K562 (cell line): Measurements from ENCODE around the gene RPAP2. TPM values are rescaled to one million over a fixed set of nuclear protein-coding genes. Genes with fewer than 3 reads are reported as not detected.

Source experiments
- ATAC-seq: fragments of 200-7000 bp; cut with Tn5 transposase; 3 replicates; pipeline ENCODE4 v1.9.1; 2020; ENCODE audit warnings: moderate library complexity
- BruUV-seq: library from RNA; stranded (reverse); fragments of 400-500 nt; replicated peaks from 2 replicates; lab custom pipeline; 2021; lab: Mats Ljungman, UMichigan
- CTCF ChIA-PET: fragments of 300-600 bp; formaldehyde crosslinking; extraction: SDS; loops from one replicate; lab custom pipeline; 2021; ENCODE audit warnings: low intra/inter-chr PET ratio; lab: Yijun Ruan, JAX
- POLR2A ChIA-PET: fragments of 300-600, 350-650 bp; sonication (Branson Sonifier 250); formaldehyde crosslinking; extraction: SDS; loops from one replicate; lab custom pipeline; 2021; ENCODE audit warnings: antibody characterized with exemption, inconsistent platforms; lab: Yijun Ruan, JAX
- DNase-seq, 4 experiments: peaks; one replicate each; pipeline versions ENCODE4 v3.0.0 to v3.0.0-alpha.2; 2011 to 2018; ENCODE audit warnings: low spot score in 3 of 4, mixed read lengths in 3 of 4; ENCODE audit errors: extremely low read depth in 1 of 4
- FAIRE-seq: peaks from 2 replicates; lab custom pipeline; 2011; peaks lifted over from hg19 to GRCh38; lab: Jason Lieb, UNC
- H2AFZ ChIP-seq: 2 replicates; pipeline ENCODE4 v1.6.0; 2011; ENCODE audit warnings: low read depth, low read length, control low read depth, inconsistent platforms
- H3K27ac ChIP-seq: fragments of 200-600 bp; 3 replicates; pipeline ENCODE4 v1.8.0; 2011; ENCODE audit warnings: low read depth, mild to moderate bottlenecking, control low read depth, inconsistent platforms, low read length, moderate library complexity, mixed read lengths; ENCODE audit errors: extremely low read depth
- H3K27me3 ChIP-seq, 2 experiments: fragments of 300-600 bp in 1 of 2; 2 replicates in 1 of 2; 3 replicates in 1 of 2; pipeline versions ENCODE4 v1.6.0 to v1.8.0; 2011; ENCODE audit warnings: inconsistent platforms in 2 of 2, low read length in 2 of 2, mild to moderate bottlenecking in 1 of 2, mixed read lengths in 1 of 2, moderate library complexity in 1 of 2; ENCODE audit not compliant: control insufficient read depth in 2 of 2, insufficient read depth in 2 of 2
- H3K36me3 ChIP-seq: fragments of 300-600 bp; 3 replicates; pipeline ENCODE4 v1.8.0; 2011; ENCODE audit warnings: mild to moderate bottlenecking, low read length, inconsistent platforms; ENCODE audit not compliant: control insufficient read depth, insufficient read depth
- H3K4me1 ChIP-seq, 2 experiments: fragments of 200-600 bp in 1 of 2; replicated peaks in 1 of 2; 2 replicates in 1 of 2; 3 replicates in 1 of 2; pipeline versions ENCODE4 v1.5.1 to v1.8.0; 2011; ENCODE audit warnings: inconsistent platforms in 2 of 2, low read length in 2 of 2, mild to moderate bottlenecking in 1 of 2, mixed read lengths in 1 of 2, moderate library complexity in 1 of 2; ENCODE audit not compliant: control insufficient read depth in 2 of 2, insufficient read depth in 2 of 2
- H3K4me2 ChIP-seq: 2 replicates; pipeline ENCODE4 v1.6.1; 2011; ENCODE audit warnings: low read length, control low read depth, inconsistent platforms, mixed read lengths; ENCODE audit not compliant: insufficient read depth
- H3K4me3 ChIP-seq: fragments of 200-600 bp; sonication (generic), shearing (Covaris generic); 2 replicates; pipeline ENCODE4 v1.5.1; 2016; ENCODE audit warnings: control low read depth, inconsistent platforms
- H3K79me2 ChIP-seq: fragments of 200-600 bp; 3 replicates; pipeline ENCODE4 v1.8.0; 2011; ENCODE audit warnings: low read length, inconsistent platforms; ENCODE audit not compliant: control insufficient read depth, insufficient read depth
- H3K9ac ChIP-seq, 2 experiments: 2 replicates each; pipeline versions ENCODE4 v1.6.0 to v1.6.1; 2011; ENCODE audit warnings: low read depth in 2 of 2, low read length in 2 of 2, control low read depth in 1 of 2, inconsistent platforms in 1 of 2, mild to moderate bottlenecking in 1 of 2, mixed read lengths in 1 of 2; ENCODE audit not compliant: insufficient read depth in 1 of 2
- H3K9me1 ChIP-seq: one replicate; pipeline ENCODE4 v1.6.0; 2011; ENCODE audit warnings: inconsistent platforms, mild to moderate bottlenecking, low read length, moderate library complexity; ENCODE audit not compliant: control insufficient read depth, insufficient read depth
- H3K9me3 ChIP-seq: replicated peaks from 2 replicates; pipeline ENCODE4 v1.5.1; 2011; ENCODE audit warnings: low read depth, low read length, inconsistent platforms; ENCODE audit not compliant: control insufficient read depth, insufficient read depth
- H4K20me1 ChIP-seq: replicated peaks from 2 replicates; pipeline ENCODE4 v1.6.1; 2011; ENCODE audit warnings: low read length, inconsistent platforms, mixed read lengths; ENCODE audit not compliant: control insufficient read depth, insufficient read depth
- FOSL1 ChIP-seq: fragments of 200-800 bp; sonication (Bioruptor generic); conservative IDR thresholded peaks from 2 replicates; pipeline ENCODE4 v1.6.1; 2016; ENCODE audit warnings: missing genetic modification characterization, missing compliant biosample characterization
- SIN3A ChIP-seq, 2 experiments: fragments of 150-350 bp in 1 of 2; IDR thresholded peaks; 2 replicates each; pipeline ENCODE4 v1.6.1; 2011 to 2016; ENCODE audit warnings: borderline replicate concordance in 2 of 2, low read depth in 2 of 2, low read length in 2 of 2, mild to moderate bottlenecking in 2 of 2, moderate library complexity in 2 of 2; ENCODE audit not compliant: control insufficient read depth in 1 of 2
- SMAD3 ChIP-seq: fragments of 450-650 bp; formaldehyde crosslinking; conservative IDR thresholded peaks from 2 replicates; pipeline ENCODE4 v1.4.0; 2020; ENCODE audit warnings: mild to moderate bottlenecking
- SRSF3 ChIP-seq: fragments of 200-400 bp; formaldehyde crosslinking; IDR thresholded peaks from 2 replicates; pipeline ENCODE4 v1.6.1; 2016; ENCODE audit warnings: mild to moderate bottlenecking, low read length, moderate library complexity; ENCODE audit not compliant: insufficient read depth
- STAT5A ChIP-seq: IDR thresholded peaks from 2 replicates; pipeline ENCODE4 v1.6.1; 2012; ENCODE audit warnings: low read length, inconsistent platforms, borderline replicate concordance
- ZC3H8 ChIP-seq: fragments of 450-650 bp; IDR thresholded peaks from 2 replicates; pipeline ENCODE4 v1.6.1; 2017
- ZNF133 ChIP-seq: fragments of 250-450 bp; sonication (Bioruptor Pico); IDR thresholded peaks from 2 replicates; pipeline ENCODE4 v1.4.0; 2020; ENCODE audit warnings: mild to moderate bottlenecking
- ZNF232 ChIP-seq: sonication (generic); formaldehyde crosslinking; IDR thresholded peaks from 2 replicates; pipeline ENCODE4 v1.8.0; 2022; ENCODE audit warnings: mild to moderate bottlenecking, missing genetic modification reagents
- ZNF408 ChIP-seq: fragments of 250-450 bp; sonication (Bioruptor Pico); IDR thresholded peaks from 2 replicates; pipeline ENCODE4 v1.4.0; 2020; ENCODE audit warnings: low read depth, mild to moderate bottlenecking, moderate library complexity
- ZNF57 ChIP-seq: fragments of 450-650 bp; formaldehyde crosslinking; IDR thresholded peaks from 2 replicates; pipeline ENCODE4 v1.4.0; 2020; ENCODE audit warnings: mild to moderate bottlenecking, moderate library complexity
- in situ Hi-C: fragments of 300-500 bp; cut with MboI; formaldehyde crosslinking; loops from 4 replicates; pipeline ENCODE4 v1.15.0; 2018; ENCODE audit warnings: inconsistent platforms, mixed read lengths
- intact Hi-C: fragments of 100-400 bp; cut with micrococcal nuclease; formaldehyde crosslinking; loops from 2 replicates; pipeline ENCODE4 v1.14.2; 2022
- polyA plus RNA-seq, 8 experiments: library from polyadenylated mRNA; depleted of rRNA in 4 of 8; stranded (reverse) in 5 of 8; unstranded in 3 of 8; fragments of >200 nt; fragmentation: Nextera tagmentation in 2 of 8; fragmentation: Illumina TruSeq in 1 of 8; extraction: Ambion mirVana in 2 of 8; extraction: Trizol in 1 of 8; gene quantifications; 2 replicates each; pipeline versions ENCODE4 v1.2.1 to v1.2.3, GENCODE V29; 2011 to 2014; ENCODE audit warnings: inconsistent platforms in 1 of 8, missing spikeins in 1 of 8
- total RNA-seq, 7 experiments: library from RNA; depleted of rRNA in 6 of 7; stranded (reverse); fragments of >200 nt in 6 of 7; fragmentation: Illumina TruSeq in 2 of 7; extraction: Trizol in 2 of 7; gene quantifications; 2 replicates each; pipeline versions ENCODE4 v1.2.1 to v1.2.3, GENCODE V29; 2011 to 2021; ENCODE audit warnings: low replicate concordance in 1 of 7
- TF ChIP-seq, protein P1 (sequence below): fragments of 150-350 bp; IDR thresholded peaks from 2 replicates; pipeline ENCODE4 v1.6.1; 2014; ENCODE audit warnings: low read depth, mild to moderate bottlenecking, low read length, borderline replicate concordance
- TF ChIP-seq, protein P2 (sequence below): fragments of 450-650 bp; IDR thresholded peaks from 2 replicates; pipeline ENCODE4 v1.6.1; 2016; ENCODE audit warnings: mild to moderate bottlenecking
- TF ChIP-seq, protein P3 (sequence below): sonication (generic); formaldehyde crosslinking; IDR thresholded peaks from 2 replicates; pipeline ENCODE4 v1.8.1; 2023; ENCODE audit warnings: mild to moderate bottlenecking, missing genetic modification reagents, moderate library complexity
- TF ChIP-seq, protein P4 (sequence below): fragments of 250-450 bp; sonication (Bioruptor Pico); IDR thresholded peaks from 2 replicates; pipeline ENCODE4 v1.9.0; 2021; ENCODE audit warnings: mild to moderate bottlenecking
- TF ChIP-seq, protein P5 (sequence below): sonication (generic); formaldehyde crosslinking; IDR thresholded peaks from 2 replicates; pipeline ENCODE4 v1.8.1; 2022; ENCODE audit warnings: missing genetic modification reagents

Gene RPAP2
- total and polyA plus RNA-seq, 9 of the 15 experiments (the other 6 are each of a cell fraction or from before 2014, with no cell fraction given): 6.2 to 41.7 (median 28.7) TPM

DNA sequence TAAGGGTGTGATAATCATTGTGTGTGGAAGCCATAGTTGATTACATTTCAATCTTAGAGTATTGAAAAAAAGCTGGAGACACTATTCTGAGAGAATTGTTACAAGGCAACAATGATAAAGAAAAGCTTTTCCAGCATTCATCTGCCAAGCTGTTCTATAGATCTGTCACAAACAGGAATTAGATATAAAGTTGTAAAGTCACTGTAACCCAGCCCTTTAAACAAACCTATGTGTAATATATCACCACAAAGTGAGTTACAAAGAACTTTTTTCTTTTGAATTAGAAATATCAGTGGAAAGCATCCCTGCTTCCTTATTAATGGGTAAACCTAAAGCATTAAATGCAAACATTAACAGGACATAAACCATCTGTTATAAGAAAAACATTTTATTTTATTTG, 55.4 kb downstream of the RPAP2 start:
- no peak overlapping the region for H3K9ac ChIP-seq
- DNase-seq (no peak), ATAC-seq (no peak), FAIRE-seq (no peak)
- H3K4me2 ChIP-seq: no peak overlapping the region
- H3K27ac ChIP-seq: no peak overlapping the region
- CTCF ChIA-PET: no interaction called here
- no TSS peak for BruUV-seq
- intact Hi-C loops: no loop called here
- peaks cover 37% of the 10 kb centered on the region; the same call in 1 of the 3 replicates for H3K36me3 ChIP-seq
- no peak overlapping the region for H2AFZ ChIP-seq
- no peaks in the 10 kb centered on the region for H3K4me1 ChIP-seq
- in situ Hi-C loops: no loop called here
- H3K4me3 ChIP-seq: no peak overlapping the region
- H3K79me2 ChIP-seq: no peaks in the 10 kb centered on the region
- H3K9me1 ChIP-seq: no peaks in the 10 kb centered on the region
- H3K9me3 ChIP-seq: no peaks in the 10 kb centered on the region
- H3K27me3 ChIP-seq: no peaks in the 10 kb centered on the region
- no peaks in the 10 kb centered on the region for H4K20me1 ChIP-seq
- POLR2A ChIA-PET: interaction anchor here (0.5 to 0.7 kb wide), 3 partner anchors 191 to 514 kb away, joined by 3 read pairs; no protein-coding TSS in a partner anchor
- TF ChIP-seq ZNF133 (CRISPR knock-in tag) (no peak), SIN3A (IDR thresholded peaks at IDR 0.05; ENCODE audit: borderline replicate concordance in 2 of 2, control insufficient read depth in 1 of 2, low read depth in 2 of 2, low read length in 2 of 2) (no peak), FOSL1 (tag) (no peak), ZNF232 (CRISPR knock-in tag) (no peak), ZNF57 (CRISPR knock-in tag) (no peak), SRSF3 (no peak), SMAD3 (no peak), STAT5A (no peak), ZNF408 (no peak), ZC3H8 (no peak)
- TF ChIP-seq, protein P1, sequence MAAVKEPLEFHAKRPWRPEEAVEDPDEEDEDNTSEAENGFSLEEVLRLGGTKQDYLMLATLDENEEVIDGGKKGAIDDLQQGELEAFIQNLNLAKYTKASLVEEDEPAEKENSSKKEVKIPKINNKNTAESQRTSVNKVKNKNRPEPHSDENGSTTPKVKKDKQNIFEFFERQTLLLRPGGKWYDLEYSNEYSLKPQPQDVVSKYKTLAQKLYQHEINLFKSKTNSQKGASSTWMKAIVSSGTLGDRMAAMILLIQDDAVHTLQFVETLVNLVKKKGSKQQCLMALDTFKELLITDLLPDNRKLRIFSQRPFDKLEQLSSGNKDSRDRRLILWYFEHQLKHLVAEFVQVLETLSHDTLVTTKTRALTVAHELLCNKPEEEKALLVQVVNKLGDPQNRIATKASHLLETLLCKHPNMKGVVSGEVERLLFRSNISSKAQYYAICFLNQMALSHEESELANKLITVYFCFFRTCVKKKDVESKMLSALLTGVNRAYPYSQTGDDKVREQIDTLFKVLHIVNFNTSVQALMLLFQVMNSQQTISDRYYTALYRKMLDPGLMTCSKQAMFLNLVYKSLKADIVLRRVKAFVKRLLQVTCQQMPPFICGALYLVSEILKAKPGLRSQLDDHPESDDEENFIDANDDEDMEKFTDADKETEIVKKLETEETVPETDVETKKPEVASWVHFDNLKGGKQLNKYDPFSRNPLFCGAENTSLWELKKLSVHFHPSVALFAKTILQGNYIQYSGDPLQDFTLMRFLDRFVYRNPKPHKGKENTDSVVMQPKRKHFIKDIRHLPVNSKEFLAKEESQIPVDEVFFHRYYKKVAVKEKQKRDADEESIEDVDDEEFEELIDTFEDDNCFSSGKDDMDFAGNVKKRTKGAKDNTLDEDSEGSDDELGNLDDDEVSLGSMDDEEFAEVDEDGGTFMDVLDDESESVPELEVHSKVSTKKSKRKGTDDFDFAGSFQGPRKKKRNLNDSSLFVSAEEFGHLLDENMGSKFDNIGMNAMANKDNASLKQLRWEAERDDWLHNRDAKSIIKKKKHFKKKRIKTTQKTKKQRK: no peak
- TF ChIP-seq, protein P2, sequence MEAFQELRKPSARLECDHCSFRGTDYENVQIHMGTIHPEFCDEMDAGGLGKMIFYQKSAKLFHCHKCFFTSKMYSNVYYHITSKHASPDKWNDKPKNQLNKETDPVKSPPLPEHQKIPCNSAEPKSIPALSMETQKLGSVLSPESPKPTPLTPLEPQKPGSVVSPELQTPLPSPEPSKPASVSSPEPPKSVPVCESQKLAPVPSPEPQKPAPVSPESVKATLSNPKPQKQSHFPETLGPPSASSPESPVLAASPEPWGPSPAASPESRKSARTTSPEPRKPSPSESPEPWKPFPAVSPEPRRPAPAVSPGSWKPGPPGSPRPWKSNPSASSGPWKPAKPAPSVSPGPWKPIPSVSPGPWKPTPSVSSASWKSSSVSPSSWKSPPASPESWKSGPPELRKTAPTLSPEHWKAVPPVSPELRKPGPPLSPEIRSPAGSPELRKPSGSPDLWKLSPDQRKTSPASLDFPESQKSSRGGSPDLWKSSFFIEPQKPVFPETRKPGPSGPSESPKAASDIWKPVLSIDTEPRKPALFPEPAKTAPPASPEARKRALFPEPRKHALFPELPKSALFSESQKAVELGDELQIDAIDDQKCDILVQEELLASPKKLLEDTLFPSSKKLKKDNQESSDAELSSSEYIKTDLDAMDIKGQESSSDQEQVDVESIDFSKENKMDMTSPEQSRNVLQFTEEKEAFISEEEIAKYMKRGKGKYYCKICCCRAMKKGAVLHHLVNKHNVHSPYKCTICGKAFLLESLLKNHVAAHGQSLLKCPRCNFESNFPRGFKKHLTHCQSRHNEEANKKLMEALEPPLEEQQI: no peak
- TF ChIP-seq, protein P3, sequence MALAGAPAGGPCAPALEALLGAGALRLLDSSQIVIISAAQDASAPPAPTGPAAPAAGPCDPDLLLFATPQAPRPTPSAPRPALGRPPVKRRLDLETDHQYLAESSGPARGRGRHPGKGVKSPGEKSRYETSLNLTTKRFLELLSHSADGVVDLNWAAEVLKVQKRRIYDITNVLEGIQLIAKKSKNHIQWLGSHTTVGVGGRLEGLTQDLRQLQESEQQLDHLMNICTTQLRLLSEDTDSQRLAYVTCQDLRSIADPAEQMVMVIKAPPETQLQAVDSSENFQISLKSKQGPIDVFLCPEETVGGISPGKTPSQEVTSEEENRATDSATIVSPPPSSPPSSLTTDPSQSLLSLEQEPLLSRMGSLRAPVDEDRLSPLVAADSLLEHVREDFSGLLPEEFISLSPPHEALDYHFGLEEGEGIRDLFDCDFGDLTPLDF: no peak
- TF ChIP-seq, protein P4, sequence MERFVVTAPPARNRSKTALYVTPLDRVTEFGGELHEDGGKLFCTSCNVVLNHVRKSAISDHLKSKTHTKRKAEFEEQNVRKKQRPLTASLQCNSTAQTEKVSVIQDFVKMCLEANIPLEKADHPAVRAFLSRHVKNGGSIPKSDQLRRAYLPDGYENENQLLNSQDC (CRISPR knock-in tag): no peak
- TF ChIP-seq, protein P5, sequence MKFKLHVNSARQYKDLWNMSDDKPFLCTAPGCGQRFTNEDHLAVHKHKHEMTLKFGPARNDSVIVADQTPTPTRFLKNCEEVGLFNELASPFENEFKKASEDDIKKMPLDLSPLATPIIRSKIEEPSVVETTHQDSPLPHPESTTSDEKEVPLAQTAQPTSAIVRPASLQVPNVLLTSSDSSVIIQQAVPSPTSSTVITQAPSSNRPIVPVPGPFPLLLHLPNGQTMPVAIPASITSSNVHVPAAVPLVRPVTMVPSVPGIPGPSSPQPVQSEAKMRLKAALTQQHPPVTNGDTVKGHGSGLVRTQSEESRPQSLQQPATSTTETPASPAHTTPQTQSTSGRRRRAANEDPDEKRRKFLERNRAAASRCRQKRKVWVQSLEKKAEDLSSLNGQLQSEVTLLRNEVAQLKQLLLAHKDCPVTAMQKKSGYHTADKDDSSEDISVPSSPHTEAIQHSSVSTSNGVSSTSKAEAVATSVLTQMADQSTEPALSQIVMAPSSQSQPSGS (CRISPR knock-in tag): no peak
